ENCODE results near the gene ITGA2B.

GRCh38 chr17:44381810-44382305 lies 7.6 kb downstream of the ITGA2B start:
- TF ChIP-seq CTCF (IDR thresholded peaks at IDR 0.05; ENCODE audit: low read depth, low read length) = no peak
- no peak for TF ChIP-seq EZH2phosphoT487 (IDR thresholded peaks at IDR 0.05; ENCODE audit: low read depth)

All from OCI-LY3 (cell line).